Activated gamma-delta T cell (primary cell): ENCODE results near the gene UXT.
A peak's percentile ranks its signal among the peaks of the same experiment; 100 is the strongest.
"Not testable (repeated sequence)": the region's sequence is repeated elsewhere in the genome, so short reads cannot be mapped to it uniquely, and the experiment has no call there.

Source experiments
- DNase-seq: peaks from one replicate; lab custom pipeline; 2025; lab: John Stamatoyannopoulos, UW
- total RNA-seq, 2 donors: gene quantifications; one replicate each; lab custom pipeline; 2026; lab: John Stamatoyannopoulos, UW

The UXT gene
- 59.2 to 61.3 reads per million in 2 donors for total RNA-seq

GRCh38 chrX:47658684-47659420 is at the start of gene UXT:
Gene UXT (minus strand): TSS chrX:47659180. CDS start chrX:47658927, 253 bp downstream.
- DNase-seq = peak; percentile 82

- DNase-seq = no peak
These were observed 48.2 kb upstream of the UXT start for GRCh38 chrX:47707031-47707780.

GRCh38 chrX:47706575-47706974 is 47.6 kb upstream of the UXT start:
- DNase-seq = no peak

GRCh38 chrX:47704736-47705135 is 45.8 kb upstream of the UXT start:
- no peak for DNase-seq

GRCh38 chrX:47697181-47697580 is 38.2 kb upstream of the UXT start:
- no peak for DNase-seq

GRCh38 chrX:47690175-47690574 is 31.2 kb upstream of the UXT start:
- no peak for DNase-seq

- DNase-seq = no peak
These were observed 28.3 kb upstream of the UXT start for GRCh38 chrX:47687263-47687662.

GRCh38 chrX:47683829-47684205 is 24.8 kb upstream of the UXT start:
- no peak for DNase-seq

- no peak for DNase-seq
These were observed 24.3 kb upstream of the UXT start for GRCh38 chrX:47683184-47683828.

- not testable (repeated sequence) for DNase-seq
These were observed 17.2 kb upstream of the UXT start for GRCh38 chrX:47675959-47676859.

- DNase-seq = no peak
These were observed 15.8 kb upstream of the UXT start for GRCh38 chrX:47674776-47675175.

GRCh38 chrX:47665797-47666196 is 6.8 kb upstream of the UXT start:
- DNase-seq = not testable (repeated sequence)

- DNase-seq = no peak
These were observed 5.8 kb upstream of the UXT start for GRCh38 chrX:47664737-47665136.

GRCh38 chrX:47662144-47662657 is 3.2 kb upstream of the UXT start:
- no peak for DNase-seq

GRCh38 chrX:47661539-47661938 is 2.6 kb upstream of the UXT start:
- no peak for DNase-seq

GRCh38 chrX:47659421-47659726 is 394 bp upstream of the UXT start:
- DNase-seq = no peak

- DNase-seq = no peak
These were observed 688 bp downstream of the UXT start for GRCh38 chrX:47658301-47658683.

- no peak for DNase-seq
These were observed 7.7 kb downstream of the UXT start for GRCh38 chrX:47651043-47651905.

- peak; percentile 86 for DNase-seq
These were observed 8.6 kb downstream of the UXT start, which contains the start of gene ELK1 for GRCh38 chrX:47650164-47651042. Gene ELK1 (minus strand): TSS chrX:47650563. CDS start chrX:47641441, 9,122 bp downstream.

GRCh38 chrX:47649781-47650163 is 9.2 kb downstream of the UXT start:
- DNase-seq = no peak
